UCSD-AML1 (cell line): ENCODE results near the gene PTGES3L.

Source experiments
- DNase-seq: peaks from one replicate; lab custom pipeline; 2025; ENCODE audit not compliant: unreplicated experiment; lab: John Stamatoyannopoulos, UW

The PTGES3L gene

DNA sequence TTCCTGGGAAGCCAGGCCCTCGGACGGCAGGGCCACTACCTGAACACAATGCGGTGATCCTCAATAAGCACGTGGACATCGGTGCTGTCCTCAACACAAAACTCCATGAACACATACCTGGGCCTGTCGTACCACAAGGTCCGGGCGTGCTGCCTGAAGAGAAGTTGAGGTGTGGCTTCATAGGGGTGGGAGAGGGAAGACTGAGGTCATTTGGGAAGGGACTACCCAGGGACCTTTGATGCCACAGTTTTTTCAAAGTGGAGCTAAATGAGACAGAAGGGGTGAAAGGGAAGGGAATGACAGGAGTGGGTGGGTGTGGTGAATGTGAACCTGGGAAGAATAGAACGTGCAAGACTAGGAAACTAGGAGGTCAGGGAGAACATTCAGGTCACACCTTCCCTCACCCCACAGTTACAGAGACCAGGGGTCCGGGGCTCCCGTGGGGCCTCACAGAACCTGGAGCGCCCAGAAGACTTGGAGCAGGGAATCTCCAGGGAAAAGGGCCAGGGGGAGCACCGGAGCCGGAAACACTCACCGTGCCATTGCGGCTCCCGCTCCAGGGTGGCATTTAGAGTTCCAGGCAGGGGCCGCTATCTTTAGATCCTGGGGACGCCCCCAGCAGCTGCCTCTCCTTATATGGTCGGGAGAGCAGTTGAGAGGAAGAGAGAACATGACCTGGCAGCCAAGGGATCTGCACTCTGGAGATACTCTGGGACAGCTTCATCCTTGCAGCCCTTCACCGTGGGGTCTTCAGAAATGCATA lies at the start of gene PTGES3L:
Gene PTGES3L (minus strand): TSS at position 570 of the 763 bp plus-strand sequence. CDS start 27 bp downstream, at position 543.
- DNase-seq = peak; percentile 66

DNA sequence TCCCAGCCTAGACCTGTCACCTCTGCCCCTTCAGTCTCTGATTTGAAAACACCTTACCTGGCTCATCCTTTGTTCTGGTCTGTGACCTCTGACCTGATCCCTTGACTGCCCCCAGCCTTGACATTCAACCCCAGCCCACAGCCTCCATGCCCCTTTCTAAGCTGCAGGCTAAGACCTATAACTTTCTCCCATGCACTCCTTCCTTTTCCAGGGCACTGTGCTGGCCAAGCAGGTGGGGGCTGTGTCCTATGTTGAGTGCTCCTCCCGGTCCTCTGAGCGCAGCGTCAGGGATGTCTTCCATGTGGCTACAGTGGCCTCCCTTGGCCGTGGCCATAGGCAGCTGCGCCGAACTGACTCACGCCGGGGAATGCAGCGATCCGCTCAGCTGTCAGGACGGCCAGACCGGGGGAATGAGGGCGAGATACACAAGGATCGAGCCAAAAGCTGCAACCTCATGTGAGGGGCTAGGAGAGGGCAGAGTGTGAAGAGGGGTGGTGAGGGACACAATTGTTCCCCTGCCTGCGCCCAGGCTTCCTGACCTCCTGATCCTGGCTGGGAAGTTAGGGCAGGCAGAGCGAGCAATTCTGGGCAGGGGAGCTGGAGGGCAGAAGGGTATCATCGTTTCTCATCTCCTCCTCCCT lies 48.5 kb upstream of the PTGES3L start:
- no peak for DNase-seq

DNA sequence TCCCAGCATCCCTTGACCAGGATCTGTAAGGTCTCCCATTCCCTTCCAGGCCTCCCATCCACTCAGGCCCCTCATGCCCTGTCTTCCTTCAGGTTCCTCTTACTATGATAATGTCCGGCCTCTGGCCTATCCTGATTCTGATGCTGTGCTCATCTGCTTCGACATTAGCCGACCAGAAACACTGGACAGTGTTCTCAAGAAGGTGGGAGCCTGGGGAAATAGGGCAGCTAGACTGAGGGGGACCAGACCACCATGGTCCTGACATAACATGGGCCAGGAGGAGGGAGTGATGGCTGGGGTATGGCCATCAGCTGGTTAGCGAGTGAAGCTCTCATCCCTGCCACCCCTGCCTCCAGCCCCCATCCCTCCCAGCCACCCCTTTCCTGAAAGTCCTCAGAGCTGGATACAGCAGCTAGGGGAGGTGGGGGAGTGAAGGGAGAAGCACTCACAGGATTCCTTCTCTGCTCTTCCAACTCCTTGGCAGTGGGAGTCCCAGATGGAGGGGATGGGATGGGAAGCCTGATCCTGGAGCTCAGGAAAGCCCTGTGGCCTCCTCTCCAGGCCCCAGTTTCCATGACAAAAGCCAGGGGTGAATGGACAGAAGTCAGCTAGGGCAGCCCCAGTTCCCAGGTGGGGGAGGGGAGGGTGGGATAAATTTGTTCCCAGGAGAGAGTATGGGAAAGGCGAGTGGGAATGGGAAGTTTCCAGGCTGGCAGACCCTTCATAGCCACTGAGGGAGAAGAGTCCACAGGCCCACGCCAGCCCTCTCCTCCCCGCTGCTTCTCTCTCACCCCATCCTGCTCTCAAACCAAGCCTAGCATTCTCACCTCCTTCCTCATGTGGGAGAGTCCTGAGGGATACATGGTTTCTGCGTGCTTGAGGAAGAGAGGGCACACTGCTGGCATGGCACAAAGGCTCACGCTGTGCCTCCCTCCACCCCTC lies 47.5 kb upstream of the PTGES3L start:
- DNase-seq = no peak

DNA sequence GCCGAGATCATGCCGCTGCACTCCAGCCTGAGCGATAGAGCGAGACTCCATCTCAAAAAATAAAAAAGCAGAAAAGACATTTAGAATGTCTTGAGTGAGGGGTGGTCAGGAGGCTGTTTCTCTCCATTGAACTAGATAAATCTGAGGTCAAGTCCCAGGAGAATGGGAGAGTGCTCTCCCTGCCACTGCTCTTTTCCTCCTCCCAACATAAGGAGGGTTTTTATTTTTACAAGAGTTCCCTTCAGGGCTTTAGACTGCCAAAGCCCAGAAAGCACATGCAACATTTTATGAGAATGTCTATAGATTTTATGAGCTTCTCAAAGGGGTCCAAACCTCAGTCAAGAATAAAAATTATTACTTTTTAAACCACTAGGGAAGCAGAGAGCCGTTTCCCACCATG lies 46.7 kb upstream of the PTGES3L start:
- DNase-seq = no peak

DNA sequence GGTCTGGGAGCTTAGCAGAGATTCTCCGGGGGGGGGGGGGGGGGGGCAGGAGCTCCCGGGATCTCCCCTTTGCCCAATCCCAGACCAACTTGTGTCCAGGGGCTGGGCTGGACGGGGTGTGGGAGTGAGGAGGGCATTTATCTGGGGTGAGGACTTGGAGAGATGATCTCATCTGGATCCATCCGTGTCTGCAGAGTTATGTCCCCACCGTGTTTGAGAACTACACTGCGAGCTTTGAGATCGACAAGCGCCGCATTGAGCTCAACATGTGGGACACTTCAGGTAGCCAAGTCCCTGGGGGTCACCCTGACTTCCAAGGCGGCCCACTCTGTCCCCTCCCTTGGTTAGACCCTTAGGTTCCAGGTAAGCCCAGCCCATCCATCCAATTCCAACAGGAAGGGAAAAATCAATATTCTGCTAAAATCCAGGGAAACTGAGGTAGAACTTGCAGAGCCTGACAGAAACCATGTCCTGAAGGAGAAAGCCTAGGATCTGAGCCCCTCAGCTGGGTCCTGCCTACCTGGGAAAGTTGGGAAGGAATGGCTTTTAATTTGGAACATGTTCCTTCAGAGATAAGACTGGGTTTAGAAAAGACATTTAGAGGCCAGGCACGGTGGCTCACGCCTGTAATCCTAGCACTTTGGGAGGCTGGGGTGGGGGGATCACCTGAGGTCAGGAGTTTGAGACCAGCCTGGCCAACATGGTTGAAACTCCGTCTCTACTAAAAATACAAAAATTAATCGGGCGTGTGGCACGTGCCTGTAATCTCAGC lies 46.1 kb upstream of the PTGES3L start:
- DNase-seq = no peak

DNA sequence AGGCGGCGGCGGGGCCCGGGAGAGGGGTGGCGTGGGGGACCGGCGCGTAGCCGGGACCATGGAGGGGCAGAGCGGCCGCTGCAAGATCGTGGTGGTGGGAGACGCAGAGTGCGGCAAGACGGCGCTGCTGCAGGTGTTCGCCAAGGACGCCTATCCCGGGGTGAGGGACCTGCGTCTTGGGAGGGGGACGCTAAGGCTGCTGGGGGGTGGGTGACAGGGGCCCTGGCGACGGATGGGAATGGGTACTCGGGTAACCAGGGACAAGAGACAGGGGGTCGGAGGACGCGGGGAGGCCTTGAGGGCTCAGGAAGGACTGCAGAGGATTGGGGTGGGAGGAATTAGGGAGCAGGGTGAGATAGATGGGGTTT lies 45.4 kb upstream of the PTGES3L start:
- no peak for DNase-seq

DNA sequence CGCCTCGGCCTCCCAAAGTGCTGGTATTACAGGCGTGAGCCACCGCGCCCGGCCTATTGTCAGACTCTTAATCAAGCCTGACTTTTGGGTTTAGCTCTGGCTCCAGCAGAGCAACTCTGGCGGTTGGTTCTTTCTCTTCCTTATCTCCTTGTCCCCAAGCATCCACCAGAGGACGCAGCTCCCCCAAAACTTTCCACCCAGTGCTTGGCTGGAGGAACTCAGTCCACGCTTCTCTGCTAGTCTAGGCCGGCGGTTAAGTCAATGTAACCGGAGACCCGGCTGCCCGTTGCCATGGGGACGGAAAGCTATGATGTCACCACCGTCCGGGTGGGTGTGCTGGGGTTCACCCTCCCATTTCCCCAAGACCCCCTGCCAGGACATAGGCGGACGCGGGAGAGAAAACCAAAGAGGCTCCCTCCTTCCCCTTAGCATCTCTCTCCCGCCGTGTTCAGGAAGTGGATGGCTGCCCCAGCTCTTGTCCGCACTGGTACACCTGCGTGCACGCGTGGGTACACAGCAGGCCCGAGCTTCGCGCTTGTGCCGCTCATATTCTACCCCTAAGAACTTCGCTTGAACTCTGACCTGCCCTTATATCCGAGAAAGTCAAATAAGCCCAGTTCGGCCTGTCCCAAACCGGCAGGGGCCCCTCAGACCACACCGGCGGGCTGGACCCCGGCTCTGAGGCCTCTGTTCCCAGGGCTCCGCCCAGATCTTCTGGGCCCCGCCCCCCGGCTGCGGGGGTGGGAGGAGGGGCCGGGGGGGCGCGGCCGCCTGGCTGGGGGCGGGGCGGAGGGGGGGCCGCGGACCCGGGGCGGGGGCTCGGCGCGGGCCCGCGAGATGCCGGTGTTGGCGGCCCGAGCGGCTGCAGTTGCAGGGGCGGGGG lies 44.8 kb upstream of the PTGES3L start, which contains the start of gene RND2:
Gene RND2 (plus strand): TSS at position 825 of the 883 bp plus-strand sequence. CDS start 117 bp downstream, outside the sequence.
- peak; percentile 84 for DNase-seq

DNA sequence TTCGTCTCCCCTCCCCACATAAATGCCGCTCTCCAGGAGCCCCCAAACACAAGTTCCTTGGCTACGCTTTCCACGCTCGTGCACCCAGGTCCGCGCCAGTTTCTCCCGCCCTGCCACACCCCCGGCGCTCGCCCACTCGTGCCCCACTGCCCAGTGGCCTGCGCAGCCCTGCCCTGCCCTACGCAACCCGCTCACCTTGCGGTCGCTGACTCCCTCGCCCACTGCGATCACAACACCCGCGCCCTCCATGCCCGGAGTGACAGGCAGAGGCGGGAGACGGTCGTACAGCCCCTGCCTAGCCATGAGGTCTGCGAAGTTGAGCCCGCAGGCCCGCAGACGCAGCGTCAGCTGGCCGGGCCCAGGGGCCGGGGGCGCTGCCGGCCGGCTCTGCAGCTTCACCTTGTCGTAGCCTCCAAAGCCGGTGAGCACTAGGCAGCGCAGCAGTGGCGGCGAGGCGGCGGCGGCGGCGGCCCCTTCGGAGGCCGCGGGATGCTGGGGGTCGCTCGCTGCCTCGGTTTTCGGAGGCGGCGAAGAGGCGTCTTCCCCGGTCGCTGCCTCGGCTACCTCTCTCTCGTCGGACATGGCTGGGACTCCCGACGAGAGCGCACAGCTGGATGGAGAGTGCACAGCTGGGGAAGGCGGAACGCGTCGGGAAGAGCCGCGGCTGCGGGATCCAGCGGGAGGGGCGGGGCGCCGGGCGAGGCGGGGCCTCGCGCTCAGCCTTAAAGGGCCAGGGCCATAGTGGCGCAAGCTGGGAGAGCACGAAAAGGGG lies 42.0 kb upstream of the PTGES3L start, which contains the start of gene VAT1:
Gene VAT1 (minus strand): TSS at position 645 of the 772 bp plus-strand sequence. CDS start 63 bp downstream, at position 582.
- peak; percentile 83 for DNase-seq

DNA sequence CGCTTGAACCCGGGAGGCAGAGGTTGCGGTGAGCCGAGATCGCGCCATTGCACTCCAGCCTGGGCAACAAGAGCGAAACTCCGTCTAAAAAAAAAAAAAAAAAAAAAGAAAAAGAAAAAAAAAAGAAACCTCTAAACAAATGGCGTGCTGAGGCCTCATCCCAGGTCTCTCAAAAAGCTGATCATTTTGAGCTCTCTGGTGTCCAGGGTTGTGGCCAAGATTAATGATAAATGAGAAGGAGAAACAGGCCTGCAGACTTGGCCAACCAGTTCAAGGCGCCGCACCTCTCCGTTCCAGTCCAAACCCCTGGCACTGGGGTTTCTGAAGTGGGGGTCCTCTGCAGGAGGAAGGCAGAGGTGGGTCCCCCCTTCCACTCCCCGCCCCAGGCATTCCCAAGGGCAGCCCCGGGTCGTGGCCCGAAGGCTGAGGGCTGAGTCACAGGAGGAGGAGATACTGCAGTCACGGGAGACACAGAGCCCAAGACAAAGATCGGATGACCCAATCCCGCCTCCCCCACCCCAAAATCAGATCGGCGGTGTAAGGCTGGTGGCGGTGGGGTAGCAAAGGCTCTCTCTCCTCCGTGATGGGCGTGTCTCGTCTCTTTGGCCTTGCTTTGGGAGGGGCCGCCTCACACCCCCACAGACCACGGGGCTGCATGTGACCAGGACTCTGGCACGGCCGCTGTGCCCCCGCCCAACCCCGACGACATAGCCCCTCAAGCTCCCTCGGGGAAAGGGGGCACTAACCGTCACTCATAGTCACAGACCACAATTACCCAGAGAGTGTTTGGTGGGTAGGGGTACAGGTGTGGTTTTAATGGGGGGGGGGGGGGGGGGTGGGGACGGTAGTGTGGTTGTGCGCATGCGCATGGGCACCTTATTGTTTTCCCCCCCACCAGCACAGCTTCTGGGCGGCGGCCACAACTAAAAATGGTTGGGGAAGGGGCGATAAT lies 41.2 kb upstream of the PTGES3L start:
- peak; percentile 58 for DNase-seq

DNA sequence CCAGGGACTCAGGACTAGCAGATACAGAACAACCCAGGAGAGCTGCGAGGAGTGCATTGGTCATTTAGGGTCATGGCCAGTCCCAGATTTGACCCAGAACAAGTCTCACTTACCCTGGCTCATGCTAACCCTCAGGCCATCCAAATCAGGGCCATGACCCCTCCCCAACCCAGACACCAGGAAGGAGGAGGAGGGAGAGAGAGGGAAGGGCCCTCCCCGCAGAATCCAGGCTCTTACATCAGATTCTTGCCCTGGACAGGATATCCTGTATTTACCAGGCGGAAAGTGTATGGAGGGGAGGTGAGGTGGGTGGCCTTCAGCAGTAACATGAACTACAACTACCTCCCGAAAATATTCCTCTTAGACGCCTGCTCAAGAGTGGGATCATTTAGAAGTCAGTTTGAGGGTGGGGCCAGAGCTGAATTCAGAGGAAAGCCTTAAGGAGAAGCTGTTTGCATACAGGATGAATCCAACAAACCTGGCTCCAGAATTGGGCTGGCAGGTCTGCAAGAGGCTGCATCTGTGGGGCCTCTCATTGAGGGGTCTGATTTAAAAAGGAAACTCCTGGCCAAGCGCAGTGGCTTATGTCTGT lies 40.2 kb upstream of the PTGES3L start:
- DNase-seq = peak; percentile 63

DNA sequence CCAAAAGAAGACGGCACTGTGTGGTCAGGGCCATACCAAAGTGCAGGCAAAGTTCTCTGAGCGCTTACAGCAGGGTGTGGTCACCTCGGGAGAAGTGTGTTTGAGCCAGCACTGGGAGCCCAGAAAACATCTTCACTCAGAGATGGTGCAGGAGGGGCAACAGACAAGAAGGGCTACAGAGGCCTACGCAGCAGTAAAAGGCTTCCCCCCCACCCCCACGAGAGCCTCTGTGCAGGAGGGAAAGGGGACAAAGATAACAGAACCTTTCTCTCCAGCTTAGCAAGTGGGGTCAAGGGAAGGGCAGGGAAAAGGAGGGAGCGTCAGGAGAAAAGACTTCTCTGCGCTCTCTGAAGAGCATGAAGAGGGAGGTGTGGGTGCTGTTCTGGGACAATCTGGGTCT lies 39.5 kb upstream of the PTGES3L start:
- DNase-seq = no peak

DNA sequence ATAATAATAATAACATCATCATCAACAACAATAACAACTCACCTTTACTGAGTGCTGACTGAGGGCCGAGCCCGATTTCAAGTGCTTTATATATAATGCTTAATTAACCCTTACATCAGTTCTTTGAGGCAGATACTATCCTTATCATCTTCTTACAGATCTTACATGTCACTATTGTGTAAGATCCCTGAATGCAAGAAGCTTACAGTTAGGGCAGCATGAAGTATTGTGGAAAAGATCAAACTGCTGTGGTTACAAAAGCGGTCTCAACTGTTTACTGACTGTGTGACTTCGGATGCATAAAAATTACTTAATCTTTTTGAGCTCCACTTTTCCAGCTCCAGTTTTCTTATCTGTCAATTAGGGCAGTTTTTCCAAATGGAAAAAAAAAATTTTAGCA lies 39.1 kb upstream of the PTGES3L start:
- DNase-seq = no peak

DNA sequence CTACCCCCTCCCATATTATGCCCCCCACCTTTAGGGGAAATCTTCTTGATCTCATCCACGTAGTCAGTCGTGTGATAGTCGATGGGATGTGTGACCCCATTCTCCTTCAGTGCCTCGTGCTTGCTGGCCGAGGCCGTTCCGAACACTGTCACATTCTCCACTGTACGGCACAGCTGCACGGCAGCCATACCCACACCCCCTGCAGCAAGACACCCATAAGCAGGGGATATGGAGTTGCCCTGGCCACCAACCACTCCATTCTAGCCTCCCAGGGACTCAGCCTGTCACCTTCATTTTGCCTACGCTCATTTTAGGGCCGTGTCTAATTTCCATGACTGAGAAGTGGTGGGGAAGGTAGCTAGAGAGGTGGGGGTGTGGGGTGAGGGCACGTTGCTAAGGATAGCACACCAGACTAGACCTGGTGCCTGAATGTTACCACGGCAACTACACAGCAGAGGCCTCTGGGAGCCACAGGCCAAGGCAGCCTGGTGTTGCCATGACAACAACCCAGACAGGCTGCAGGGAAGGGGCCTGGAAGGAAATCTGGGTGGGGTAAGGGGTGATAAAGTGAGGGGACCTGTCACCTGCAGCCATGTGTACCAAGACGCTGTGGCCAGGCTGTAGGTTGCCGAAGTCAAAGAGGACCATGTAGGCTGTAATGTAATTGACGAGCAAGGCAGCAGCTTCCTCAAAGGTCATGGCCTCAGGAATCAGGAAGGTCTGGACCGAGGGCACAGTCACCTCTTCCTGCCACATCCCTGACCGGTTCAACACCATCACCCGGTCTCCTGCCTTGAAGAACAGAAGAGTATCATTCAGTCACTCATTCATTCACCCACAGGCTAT lies 38.4 kb upstream of the PTGES3L start:
- DNase-seq = peak; percentile 44

DNA sequence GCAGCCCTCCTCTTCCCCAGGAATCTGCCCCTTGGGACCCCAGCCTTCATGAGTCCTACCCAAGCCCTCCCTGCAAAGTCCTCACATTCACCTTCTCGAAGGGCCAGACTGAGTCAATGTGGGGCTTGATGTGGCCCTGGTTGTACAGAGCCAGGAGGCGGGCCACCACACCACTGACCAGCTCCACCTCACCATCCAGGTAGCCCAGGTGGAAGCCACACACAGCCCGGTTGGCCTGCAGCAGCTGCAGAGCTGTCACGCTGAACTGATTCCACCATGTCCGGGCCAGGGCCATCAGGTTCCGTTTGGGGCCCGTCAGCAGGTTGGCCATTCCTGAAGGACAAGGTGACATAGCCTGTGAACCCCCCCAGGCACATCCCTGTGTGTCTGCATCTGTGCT lies 36.3 kb upstream of the PTGES3L start:
- DNase-seq = no peak

DNA sequence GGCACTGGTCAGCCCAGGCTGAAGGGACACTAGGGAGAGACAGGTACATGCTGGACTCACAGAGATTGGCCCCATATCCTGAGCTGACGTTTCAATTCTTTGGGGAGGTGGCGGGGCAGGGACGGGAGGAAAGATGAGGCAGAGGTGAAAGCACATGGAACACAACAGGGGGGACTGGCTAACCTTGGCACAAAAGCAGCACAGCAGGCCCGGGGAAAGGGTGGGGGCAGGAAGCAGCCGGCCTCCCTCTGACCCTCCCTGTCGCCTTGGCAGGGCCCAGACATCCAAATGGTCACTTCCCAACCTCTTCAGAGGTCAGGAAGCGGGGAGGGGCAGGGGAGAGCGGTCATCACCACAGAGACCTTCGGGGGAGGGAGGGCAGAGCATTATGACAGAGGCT lies 35.7 kb upstream of the PTGES3L start:
- no peak for DNase-seq
